K562 treated with DMSO at 1 percent for 4 hours (cell line): Measurements from ENCODE around the gene POLE3. TPM values are rescaled to one million over a fixed set of nuclear protein-coding genes. Genes with fewer than 3 reads are reported as not detected.

Experiments
- total RNA-seq: library from RNA; unstranded; fragments of 300-600 nt; gene quantifications from 2 replicates; pipeline ENCODE4 v1.2.3, GENCODE V29; 2022; ENCODE audit not compliant: insufficient read depth

The POLE3 gene, protein sequence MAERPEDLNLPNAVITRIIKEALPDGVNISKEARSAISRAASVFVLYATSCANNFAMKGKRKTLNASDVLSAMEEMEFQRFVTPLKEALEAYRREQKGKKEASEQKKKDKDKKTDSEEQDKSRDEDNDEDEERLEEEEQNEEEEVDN
- 62.3 and 72.3 TPM in 2 replicates for total RNA-seq

DNA sequence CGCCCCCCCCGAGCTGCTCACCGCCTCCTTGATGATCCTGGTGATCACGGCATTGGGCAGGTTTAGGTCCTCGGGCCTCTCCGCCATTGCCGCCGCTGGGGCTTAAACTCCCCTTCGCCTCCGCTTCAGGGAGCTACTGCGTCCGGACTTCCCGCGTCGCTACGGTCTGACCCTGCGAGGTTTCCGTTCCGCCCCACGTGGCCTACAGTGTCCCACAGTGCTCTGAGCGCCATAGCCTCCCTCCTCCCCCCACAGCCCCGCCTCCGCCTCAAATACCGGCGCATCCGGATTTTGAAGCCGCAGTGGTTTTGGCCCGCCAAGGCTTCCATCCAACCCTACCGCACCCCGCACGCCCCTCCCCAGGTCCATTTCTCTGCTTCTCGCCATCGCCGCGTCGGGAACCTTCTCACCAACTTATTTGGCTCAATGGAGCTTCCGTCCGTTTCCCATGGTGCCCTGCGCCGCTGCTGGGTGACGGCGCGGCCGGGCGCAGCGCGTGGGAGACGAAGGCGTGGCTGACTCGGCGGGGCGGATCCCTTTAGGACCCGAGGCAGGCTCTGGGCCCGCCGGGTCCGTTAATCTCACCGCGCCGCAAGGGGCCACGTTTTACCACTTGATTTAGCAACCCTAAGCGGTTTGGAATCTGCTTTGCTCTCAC lies at the start of gene POLE3, which contains the start of gene C9orf43:
POLE3 (minus strand) TSS at position 469 of the 658 bp plus-strand sequence; CDS start at position 87, 382 bp downstream.
C9orf43 (plus strand) TSS at position 541 of the 658 bp plus-strand sequence. CDS start 2,747 bp downstream, outside the sequence.

DNA sequence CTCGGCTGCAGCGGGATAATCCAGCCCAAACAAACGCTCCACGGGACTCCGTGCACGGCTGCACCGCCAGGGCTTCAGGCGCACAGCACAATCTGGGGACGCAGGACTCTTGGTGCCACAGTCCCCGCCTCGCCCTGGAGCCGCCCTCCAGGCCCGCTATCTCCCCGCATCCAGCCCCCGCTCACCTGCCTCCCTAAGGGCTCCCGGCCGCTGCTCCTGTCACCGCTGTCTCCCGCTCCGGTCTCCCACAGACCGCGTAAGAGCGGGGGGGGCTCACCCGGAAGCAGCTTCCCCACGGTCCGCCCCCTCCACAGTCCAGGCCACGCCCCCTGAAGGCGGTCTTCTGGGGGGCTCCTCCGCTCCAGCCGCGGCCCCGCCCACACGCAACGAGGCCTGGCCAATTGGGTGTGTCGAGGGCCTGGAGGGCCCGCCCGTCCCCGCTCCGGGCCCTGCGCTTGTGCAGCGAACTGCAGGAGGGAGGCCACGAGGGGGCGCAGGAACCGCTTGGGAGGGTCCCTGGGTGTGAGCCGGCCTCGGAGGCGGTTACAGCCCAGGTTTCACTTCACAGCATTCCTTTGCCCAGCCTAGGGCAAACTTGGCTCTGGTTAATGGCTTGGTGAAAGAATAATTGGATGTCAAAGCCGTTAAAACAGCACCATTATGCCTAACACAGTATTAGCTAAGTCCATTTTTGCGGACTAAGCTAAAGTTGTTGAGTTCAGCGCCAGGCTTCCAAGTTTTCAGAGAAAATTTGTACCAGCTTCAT lies 9.3 kb downstream of the POLE3 start, which contains the start of gene ALAD:
ALAD (minus strand) TSS at position 258 of the 766 bp plus-strand sequence. CDS start 7,725 bp downstream, outside the sequence.

GRCh38 chr9:113376634-113377567 lies 33.6 kb downstream of the POLE3 start, which contains the start of gene HDHD3:
Gene HDHD3, minus strand, starts transcription at chr9:113376986. Its CDS starts 2,632 bp downstream, at chr9:113374354.

Other genes with a start within 250 kb of the POLE3 start
- 8.4 and 14.8 TPM in 2 replicates for gene FKBP15, start 189.4 kb downstream of the POLE3 start, total RNA-seq
- 44.0 and 44.5 TPM in 2 replicates for gene SLC31A1, start 189.1 kb downstream of the POLE3 start, total RNA-seq
- gene CDC26, start 135.1 kb downstream of the POLE3 start, total RNA-seq, result 30.1 TPM in 2 replicates
- gene PRPF4, start 135.0 kb downstream of the POLE3 start, total RNA-seq, result 21.6 and 23.5 TPM in 2 replicates
- gene RNF183, start 107.3 kb downstream of the POLE3 start, total RNA-seq, result not detected in 2 replicates
- gene WDR31, start 70.4 kb downstream of the POLE3 start, total RNA-seq, result 2.7 and 3.1 TPM in 2 replicates
- 0.96 and 1.7 TPM in 2 replicates for gene BSPRY, start 61.1 kb downstream of the POLE3 start, total RNA-seq
- gene HDHD3, start 33.7 kb downstream of the POLE3 start, total RNA-seq, result 24.7 and 28.0 TPM in 2 replicates
- 34.0 and 36.9 TPM in 2 replicates for gene ALAD, start 9.4 kb downstream of the POLE3 start, total RNA-seq
- gene C9orf43, start 72 bp upstream of the POLE3 start, total RNA-seq, result not detected in 2 replicates
- 3.4 and 8.2 TPM in 2 replicates for gene RGS3, start 53.1 kb upstream of the POLE3 start, total RNA-seq